GM12864 (cell line): ENCODE data around the gene MRM3.
"Not testable (repeated sequence)": the region's sequence is repeated elsewhere in the genome, so short reads cannot be mapped to it uniquely, and the experiment has no call there.

Experiments used
- DNase-seq: peaks from one replicate; pipeline ENCODE4 v3.0.0-alpha.2; 2011; ENCODE audit warnings: low read depth
- H3K4me3 ChIP-seq: 2 replicates; pipeline ENCODE4 v1.5.1; 2011; ENCODE audit warnings: mild to moderate bottlenecking, low read depth, low read length, control low read depth
- CTCF ChIP-seq: IDR thresholded peaks from 2 replicates; pipeline ENCODE4 v1.5.1; 2011; ENCODE audit warnings: low read depth, mild to moderate bottlenecking, moderate library complexity, low read length, control low read depth, inconsistent platforms; ENCODE audit errors: missing control alignments

MRM3 gene

GRCh38 chr17:750431-751037, 31.6 kb upstream of the MRM3 start:
- TF ChIP-seq CTCF, result no peak
- H3K4me3 ChIP-seq, result peak overlapping the region; percentile 91
- no peak for DNase-seq

GRCh38 chr17:751269-752001, 30.7 kb upstream of the MRM3 start:
- no peak for DNase-seq
- H3K4me3 ChIP-seq, result peak overlapping the region; percentile 91
- TF ChIP-seq CTCF, result no peak

- peak; percentile 98 for TF ChIP-seq CTCF
- H3K4me3 ChIP-seq, result peak within 1 kb of the TSS; percentile 91
- peak; percentile 72 for DNase-seq
Observed at GRCh38 chr17:752002-752619, 30.0 kb upstream of the MRM3 start, which contains the start of gene GEMIN4. TSS of gene GEMIN4 (minus strand) at chr17:752264. CDS start at chr17:752142, 122 bp downstream.

GRCh38 chr17:752620-753219, 29.4 kb upstream of the MRM3 start:
- peak overlapping the region; percentile 91 for H3K4me3 ChIP-seq
- no peak for DNase-seq
- no peak for TF ChIP-seq CTCF

GRCh38 chr17:753418-753817, 28.7 kb upstream of the MRM3 start:
- no peak for DNase-seq
- no peak for TF ChIP-seq CTCF
- H3K4me3 ChIP-seq, result no peak overlapping the region

- H3K4me3 ChIP-seq, DNase-seq: not testable (repeated sequence)
Observed at GRCh38 chr17:755319-755961, 26.7 kb upstream of the MRM3 start.

GRCh38 chr17:756010-756567, 26.1 kb upstream of the MRM3 start:
- DNase-seq, H3K4me3 ChIP-seq: not testable (repeated sequence)
